CD4-positive, alpha-beta T cell (primary cell): ENCODE data around the gene CKAP2L. TPM values are rescaled to one million over a fixed set of nuclear protein-coding genes. Genes with fewer than 3 reads are reported as not detected.

Experiments used
- ATAC-seq: fragments of 200-7000 bp; cut with Tn5 transposase; one replicate; pipeline ENCODE4 v1.10.0; 2022; ENCODE audit warnings: mild to moderate bottlenecking; ENCODE audit not compliant: poor library complexity
- CTCF ChIA-PET: fragments of 350-600 bp; sonication (Branson Sonifier 250); formaldehyde crosslinking; loops from one replicate; lab custom pipeline; 2021; ENCODE audit warnings: antibody characterized with exemption, inconsistent platforms; lab: Charles Lee
- POLR2A ChIA-PET: fragments of 350-600 bp; sonication (Branson Sonifier 250); formaldehyde crosslinking; loops from one replicate; lab custom pipeline; 2021; ENCODE audit warnings: antibody characterized with exemption, inconsistent platforms; lab: Charles Lee
- DNase-seq, 14 experiments: peaks; one replicate each; pipeline ENCODE4 v3.0.0-alpha.2; 2013 to 2020; ENCODE audit warnings: mixed read lengths in 2 of 14
- H3K27ac ChIP-seq, 2 donors: one replicate each; pipeline versions ENCODE4 v1.5.1 to v1.7.0; 2013; ENCODE audit warnings: low read length in 2 of 2, low read depth in 1 of 2, mild to moderate bottlenecking in 1 of 2
- H3K27me3 ChIP-seq, 2 experiments: 1 replicate in 1 of 2; 2 replicates in 1 of 2; pipeline versions ENCODE4 v1.6.1 to v1.7.0; 2013; ENCODE audit warnings: low read length in 2 of 2, control low read depth in 1 of 2, mild to moderate bottlenecking in 1 of 2, moderate library complexity in 1 of 2; ENCODE audit not compliant: insufficient read depth in 2 of 2, control insufficient read depth in 1 of 2
- H3K36me3 ChIP-seq: one replicate; pipeline ENCODE4 v1.6.1; 2013; ENCODE audit warnings: low read length, control low read depth; ENCODE audit not compliant: insufficient read depth
- H3K4me1 ChIP-seq: one replicate; pipeline ENCODE4 v1.6.1; 2013; ENCODE audit warnings: low read length, control low read depth; ENCODE audit not compliant: insufficient read depth
- H3K4me3 ChIP-seq: one replicate; pipeline ENCODE4 v1.5.1; 2013; ENCODE audit warnings: mild to moderate bottlenecking, low read length, moderate library complexity
- H3K9me3 ChIP-seq, 2 experiments: 1 replicate in 1 of 2; 2 replicates in 1 of 2; pipeline versions ENCODE4 v1.6.1 to v1.7.0; 2013; ENCODE audit warnings: low read length in 2 of 2, mild to moderate bottlenecking in 2 of 2, control low read depth in 1 of 2, moderate library complexity in 1 of 2; ENCODE audit not compliant: control insufficient read depth in 1 of 2, insufficient read depth in 1 of 2
- H3K27ac Mint-ChIP-seq: one replicate; pipeline ENCODE4 v1.8.0; 2020; ENCODE audit warnings: mixed read lengths
- H3K27me3 Mint-ChIP-seq: one replicate; pipeline ENCODE4 v1.8.0; 2021; ENCODE audit warnings: mixed read lengths
- H3K36me3 Mint-ChIP-seq: one replicate; pipeline ENCODE4 v1.8.0; 2021; ENCODE audit warnings: low read depth, mixed read lengths
- H3K4me1 Mint-ChIP-seq: one replicate; pipeline ENCODE4 v1.8.0; 2021; ENCODE audit warnings: low read depth, mixed read lengths
- H3K4me3 Mint-ChIP-seq: one replicate; pipeline ENCODE4 v1.8.0; 2020; ENCODE audit warnings: mild to moderate bottlenecking, mixed read lengths
- H3K9me3 Mint-ChIP-seq: one replicate; pipeline ENCODE4 v1.8.0; 2020; ENCODE audit warnings: mixed read lengths
- intact Hi-C, 2 experiments: fragments of 100-400 bp; cut with DNase I in 1 of 2; cut with micrococcal nuclease in 1 of 2; formaldehyde crosslinking; loops; one replicate each; pipeline versions ENCODE4 v1.15.1 to v1.9.0; 2023 to 2025; cut with DNase I, micrococcal nuclease
- total RNA-seq, 174 experiments: library from RNA in 2 of 174; stranded (reverse) in 2 of 174; gene quantifications; one replicate each; pipeline ENCODE4 v1.2.3 and lab custom pipeline; 2021 to 2026
- TF ChIP-seq, protein P1 (sequence below): fragments of 200-600 bp; IDR thresholded peaks from one replicate; pipeline ENCODE4 v1.8.0; 2022; ENCODE audit warnings: antibody characterized with exemption, mild to moderate bottlenecking

CKAP2L gene
- total RNA-seq, 2 experiments from 2014 or later: 0.08 to 0.50 TPM

DNA sequence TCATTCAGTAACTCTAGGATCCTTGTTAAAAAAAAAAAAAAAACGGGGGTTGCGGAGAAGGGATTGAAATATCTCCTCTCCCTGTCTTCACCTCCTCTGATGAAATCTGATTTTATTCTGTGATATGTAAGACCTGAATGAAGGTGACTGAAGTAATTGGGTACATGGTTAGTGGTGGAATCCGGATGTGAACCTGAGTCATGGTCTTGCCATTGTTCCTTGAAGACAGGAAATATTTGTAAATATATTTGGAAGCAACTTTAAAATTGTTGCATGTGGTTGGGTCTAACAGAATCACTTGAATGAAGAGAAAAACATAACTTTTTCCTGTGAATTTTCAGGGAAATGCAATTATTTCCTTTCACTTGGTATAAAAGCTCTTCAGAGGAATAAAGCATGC is 22.9 kb upstream of the CKAP2L start:
- Histone ChIP-seq H3K4me3 (no peak overlapping the region), H3K4me1 (no peaks in the 10 kb centered on the region), H3K27me3 (no peaks in the 10 kb centered on the region), H3K9me3 (no peaks in the 10 kb centered on the region), H3K36me3 (no peaks in the 10 kb centered on the region), H3K27ac (no peak overlapping the region)
- Mint-ChIP-seq H3K27me3 (peaks cover 11% of the 10 kb centered on the region), H3K4me3 (no peak overlapping the region), H3K9me3 (no peaks in the 10 kb centered on the region), H3K4me1 (no peaks in the 10 kb centered on the region), H3K36me3 (no peaks in the 10 kb centered on the region), H3K27ac (no peak overlapping the region)
- DNase-seq (no peak), ATAC-seq (no peak)
- intact Hi-C loops: no loop called here
- ChIA-PET CTCF (no interaction called here), POLR2A (no interaction called here)
- TF ChIP-seq, protein P1, sequence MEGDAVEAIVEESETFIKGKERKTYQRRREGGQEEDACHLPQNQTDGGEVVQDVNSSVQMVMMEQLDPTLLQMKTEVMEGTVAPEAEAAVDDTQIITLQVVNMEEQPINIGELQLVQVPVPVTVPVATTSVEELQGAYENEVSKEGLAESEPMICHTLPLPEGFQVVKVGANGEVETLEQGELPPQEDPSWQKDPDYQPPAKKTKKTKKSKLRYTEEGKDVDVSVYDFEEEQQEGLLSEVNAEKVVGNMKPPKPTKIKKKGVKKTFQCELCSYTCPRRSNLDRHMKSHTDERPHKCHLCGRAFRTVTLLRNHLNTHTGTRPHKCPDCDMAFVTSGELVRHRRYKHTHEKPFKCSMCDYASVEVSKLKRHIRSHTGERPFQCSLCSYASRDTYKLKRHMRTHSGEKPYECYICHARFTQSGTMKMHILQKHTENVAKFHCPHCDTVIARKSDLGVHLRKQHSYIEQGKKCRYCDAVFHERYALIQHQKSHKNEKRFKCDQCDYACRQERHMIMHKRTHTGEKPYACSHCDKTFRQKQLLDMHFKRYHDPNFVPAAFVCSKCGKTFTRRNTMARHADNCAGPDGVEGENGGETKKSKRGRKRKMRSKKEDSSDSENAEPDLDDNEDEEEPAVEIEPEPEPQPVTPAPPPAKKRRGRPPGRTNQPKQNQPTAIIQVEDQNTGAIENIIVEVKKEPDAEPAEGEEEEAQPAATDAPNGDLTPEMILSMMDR: no peak

- H3K27ac Mint-ChIP-seq: no peak within 1 kb of the TSS
- ChIA-PET POLR2A (no interaction called here), CTCF (no interaction called here)
- no peaks in the 10 kb centered on the region for H3K36me3 Mint-ChIP-seq
- H3K36me3 ChIP-seq: no peaks in the 10 kb centered on the region
- H3K9me3 ChIP-seq: no peaks in the 10 kb centered on the region
- H3K4me3 Mint-ChIP-seq: no peak within 1 kb of the TSS
- no peak within 1 kb of the TSS for H3K4me3 ChIP-seq
- DNase-seq (peak in 2 of 14 experiments; percentile 56 to 67), ATAC-seq (no peak)
- no peaks in the 10 kb centered on the region for H3K27me3 ChIP-seq
- TF ChIP-seq, protein P1: no peak
- peaks cover 11% of the 10 kb centered on the region for H3K27me3 Mint-ChIP-seq
- intact Hi-C loops: no loop called here
- no peaks in the 10 kb centered on the region for H3K4me1 ChIP-seq
- H3K4me1 Mint-ChIP-seq: no peaks in the 10 kb centered on the region
- H3K9me3 Mint-ChIP-seq: no peaks in the 10 kb centered on the region
- no peak within 1 kb of the TSS for H3K27ac ChIP-seq
These were observed 20.1 kb upstream of the CKAP2L start, which contains the start of gene IL1A for GRCh38 chr2:112784199-112785189. Gene IL1A (minus strand): TSS chr2:112784493. CDS start chr2:112783770, 723 bp downstream.

DNA sequence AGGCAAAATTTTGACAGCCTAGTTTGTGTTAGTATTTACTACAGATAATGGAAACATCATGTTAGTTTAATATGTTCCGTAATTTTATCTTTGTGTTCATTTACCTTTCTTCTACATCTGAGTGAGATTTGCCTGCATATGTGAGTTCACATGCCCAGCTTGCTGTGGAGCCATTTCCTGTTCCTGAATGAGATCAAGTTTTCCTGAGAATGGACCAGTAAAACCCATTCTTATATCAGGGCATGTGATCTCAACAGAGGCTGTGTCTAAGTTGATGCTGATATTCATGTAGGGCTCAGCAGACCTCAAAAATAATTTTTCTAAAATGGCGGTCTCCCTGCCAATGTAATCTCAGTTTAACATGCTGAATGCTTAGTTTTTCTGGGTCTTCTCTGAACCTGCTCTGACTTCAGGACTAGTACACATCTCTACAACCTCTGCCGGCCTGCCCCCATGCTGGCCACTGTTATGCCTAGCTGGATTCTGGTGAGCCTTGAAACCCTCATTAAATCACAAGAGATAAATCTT is 18.8 kb upstream of the CKAP2L start:
- no peak for DNase-seq
- H3K27me3 Mint-ChIP-seq: peaks cover 11% of the 10 kb centered on the region

More for the DNA sequence above, 18.8 kb upstream of the CKAP2L start:
- H3K27ac Mint-ChIP-seq: no peak overlapping the region
- ChIA-PET CTCF (no interaction called here), POLR2A (no interaction called here)
- H3K4me1 ChIP-seq: no peaks in the 10 kb centered on the region
- H3K36me3 Mint-ChIP-seq: no peaks in the 10 kb centered on the region
- H3K27me3 ChIP-seq: no peaks in the 10 kb centered on the region
- TF ChIP-seq, protein P1: no peak
- H3K9me3 ChIP-seq: no peaks in the 10 kb centered on the region
- no peaks in the 10 kb centered on the region for H3K4me1 Mint-ChIP-seq
- ATAC-seq: no peak
- no peak overlapping the region for H3K27ac ChIP-seq
- no peaks in the 10 kb centered on the region for H3K36me3 ChIP-seq
- no peak overlapping the region for H3K4me3 ChIP-seq
- H3K9me3 Mint-ChIP-seq: no peaks in the 10 kb centered on the region
- no peak overlapping the region for H3K4me3 Mint-ChIP-seq
- intact Hi-C loops: no loop called here
